ENCODE measurements around the gene PITRM1. TPM values are rescaled to one million over a fixed set of nuclear protein-coding genes. Genes with fewer than 3 reads are reported as not detected.

Gene PITRM1
- total RNA-seq, 2 experiments from 2014 or later: 34.6 to 40.3 TPM

DNA sequence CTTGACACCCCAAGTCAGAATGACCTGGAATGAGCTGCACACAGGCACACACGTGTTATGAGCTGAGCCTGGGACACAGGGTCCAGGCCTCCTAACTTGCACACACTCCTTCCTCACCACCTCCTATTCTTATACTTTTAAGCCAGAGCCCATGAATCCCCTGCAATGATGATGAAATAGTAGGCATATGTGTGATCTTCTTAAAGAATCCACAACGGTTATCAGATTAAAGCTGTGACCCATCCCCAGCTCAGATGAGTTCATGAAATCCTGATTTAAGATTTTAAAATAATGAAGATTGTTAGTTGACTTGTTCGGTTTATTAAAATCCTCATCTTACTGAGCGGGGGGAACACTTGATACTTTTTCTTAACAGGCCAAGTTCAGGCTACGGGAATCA, 38.6 kb downstream of the PITRM1 start:
- no peak for DNase-seq (ENCODE audit: low spot score)
- BruUV-seq (replicated peaks): no TSS peak
- POLR2A ChIA-PET: no interaction called here
- TF ChIP-seq, protein P1, sequence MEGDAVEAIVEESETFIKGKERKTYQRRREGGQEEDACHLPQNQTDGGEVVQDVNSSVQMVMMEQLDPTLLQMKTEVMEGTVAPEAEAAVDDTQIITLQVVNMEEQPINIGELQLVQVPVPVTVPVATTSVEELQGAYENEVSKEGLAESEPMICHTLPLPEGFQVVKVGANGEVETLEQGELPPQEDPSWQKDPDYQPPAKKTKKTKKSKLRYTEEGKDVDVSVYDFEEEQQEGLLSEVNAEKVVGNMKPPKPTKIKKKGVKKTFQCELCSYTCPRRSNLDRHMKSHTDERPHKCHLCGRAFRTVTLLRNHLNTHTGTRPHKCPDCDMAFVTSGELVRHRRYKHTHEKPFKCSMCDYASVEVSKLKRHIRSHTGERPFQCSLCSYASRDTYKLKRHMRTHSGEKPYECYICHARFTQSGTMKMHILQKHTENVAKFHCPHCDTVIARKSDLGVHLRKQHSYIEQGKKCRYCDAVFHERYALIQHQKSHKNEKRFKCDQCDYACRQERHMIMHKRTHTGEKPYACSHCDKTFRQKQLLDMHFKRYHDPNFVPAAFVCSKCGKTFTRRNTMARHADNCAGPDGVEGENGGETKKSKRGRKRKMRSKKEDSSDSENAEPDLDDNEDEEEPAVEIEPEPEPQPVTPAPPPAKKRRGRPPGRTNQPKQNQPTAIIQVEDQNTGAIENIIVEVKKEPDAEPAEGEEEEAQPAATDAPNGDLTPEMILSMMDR (conservative IDR thresholded peaks at IDR 0.05; ENCODE audit: low read length): no peak
- no peak for TF ChIP-seq EZH2phosphoT487 (IDR thresholded peaks at IDR 0.05; ENCODE audit: borderline replicate concordance, low read depth, low read length)
- Histone ChIP-seq H3K79me2 (ENCODE audit: insufficient read depth, low read depth, low read length) (no peaks in the 10 kb centered on the region), H3K4me3 (ENCODE audit: low read depth, low read length, poor library complexity, severe bottlenecking) (no peak overlapping the region), H3K4me2 (ENCODE audit: low read length) (no peak overlapping the region), H3K9me3 (ENCODE audit: low read length) (no peaks in the 10 kb centered on the region), H2AFZ (ENCODE audit: low read length) (no peak overlapping the region), H3K27ac (ENCODE audit: low read depth, low read length, poor library complexity, severe bottlenecking) (no peak overlapping the region), H3K4me1 (ENCODE audit: insufficient read depth, low read length, poor library complexity, severe bottlenecking) (no peaks in the 10 kb centered on the region), H3K36me3 (ENCODE audit: insufficient read depth, low read length) (peaks cover 96% of the 10 kb centered on the region), H4K20me1 (ENCODE audit: insufficient read depth, low read length) (peaks cover 4% of the 10 kb centered on the region; the same call in 1 of the 2 replicates), H3K9me2 (ENCODE audit: insufficient read depth, low read length) (no peaks in the 10 kb centered on the region)
- intact Hi-C loops (cut with micrococcal nuclease; ENCODE audit: unreplicated experiment): no loop called here
- CTCF ChIA-PET (ENCODE audit: unreplicated experiment): interaction anchor here (0.5 kb wide), 1 partner anchor 11 kb away, joined by 4 read pairs; no protein-coding TSS in a partner anchor

DNA sequence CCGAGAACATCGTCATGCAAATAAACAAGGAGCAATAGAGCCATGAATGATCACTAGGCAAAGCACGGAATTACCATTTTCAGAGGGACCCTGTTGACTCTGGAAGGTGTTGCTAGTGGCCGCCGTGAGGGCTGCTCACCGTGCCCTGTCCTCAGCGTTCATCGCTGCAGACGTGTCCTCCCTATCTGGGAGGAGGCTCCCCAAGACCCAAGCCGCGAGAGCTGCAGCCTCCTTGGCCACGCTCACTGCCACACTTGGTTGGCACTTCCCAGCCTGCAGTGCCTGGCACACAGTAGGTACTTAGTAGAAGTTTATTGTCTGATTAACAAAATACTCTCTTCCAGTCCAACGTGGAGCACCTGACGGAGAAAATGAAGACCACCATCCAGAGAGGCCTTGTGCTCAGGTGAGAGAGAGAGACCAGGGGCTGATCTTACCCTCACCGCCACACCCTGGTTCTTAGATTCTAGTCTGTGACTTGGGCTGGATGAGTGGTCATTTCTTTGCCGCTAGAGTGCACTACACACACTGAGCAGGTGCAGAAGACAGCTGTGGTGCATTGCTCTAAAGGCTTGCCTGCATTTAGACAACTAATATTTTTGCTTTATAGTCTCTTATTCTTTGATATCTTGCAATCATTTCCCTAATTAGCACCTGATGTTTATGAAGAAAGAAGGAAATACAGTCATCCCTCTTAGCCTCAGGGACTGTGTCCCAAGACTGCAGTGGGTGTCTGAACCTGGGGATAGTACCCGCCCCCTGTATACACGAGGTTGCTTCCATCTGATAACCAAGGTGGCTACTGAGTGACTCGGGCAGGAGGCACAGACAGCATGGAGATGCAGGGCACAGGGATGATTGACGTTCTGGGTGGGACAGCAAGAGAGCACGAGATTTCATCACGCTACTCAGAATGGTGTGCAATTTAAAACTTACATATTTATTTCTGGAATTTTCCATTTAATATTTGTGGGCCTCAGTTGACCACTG, 40.3 kb downstream of the PITRM1 start:
- ChIA-PET CTCF (ENCODE audit: unreplicated experiment) (no interaction called here), POLR2A (no interaction called here)
- Histone ChIP-seq H3K27ac (ENCODE audit: low read depth, low read length, poor library complexity, severe bottlenecking) (no peak overlapping the region), H3K4me1 (ENCODE audit: insufficient read depth, low read length, poor library complexity, severe bottlenecking) (no peaks in the 10 kb centered on the region), H3K9me3 (ENCODE audit: low read length) (no peaks in the 10 kb centered on the region), H3K4me3 (ENCODE audit: low read depth, low read length, poor library complexity, severe bottlenecking) (no peak overlapping the region), H3K79me2 (ENCODE audit: insufficient read depth, low read depth, low read length) (no peaks in the 10 kb centered on the region), H4K20me1 (ENCODE audit: insufficient read depth, low read length) (peaks cover 4% of the 10 kb centered on the region; the same call in 1 of the 2 replicates), H3K4me2 (ENCODE audit: low read length) (no peak overlapping the region), H2AFZ (ENCODE audit: low read length) (no peak overlapping the region), H3K36me3 (ENCODE audit: insufficient read depth, low read length) (peaks cover 96% of the 10 kb centered on the region), H3K9me2 (ENCODE audit: insufficient read depth, low read length) (no peaks in the 10 kb centered on the region)
- no peak for DNase-seq (ENCODE audit: low spot score)
- TF ChIP-seq EZH2phosphoT487 (IDR thresholded peaks at IDR 0.05; ENCODE audit: borderline replicate concordance, low read depth, low read length): no peak
- TF ChIP-seq, protein P1 (conservative IDR thresholded peaks at IDR 0.05; ENCODE audit: low read length): no peak
- intact Hi-C loops (cut with micrococcal nuclease; ENCODE audit: unreplicated experiment): no loop called here
- no TSS peak for BruUV-seq (replicated peaks)

DNA sequence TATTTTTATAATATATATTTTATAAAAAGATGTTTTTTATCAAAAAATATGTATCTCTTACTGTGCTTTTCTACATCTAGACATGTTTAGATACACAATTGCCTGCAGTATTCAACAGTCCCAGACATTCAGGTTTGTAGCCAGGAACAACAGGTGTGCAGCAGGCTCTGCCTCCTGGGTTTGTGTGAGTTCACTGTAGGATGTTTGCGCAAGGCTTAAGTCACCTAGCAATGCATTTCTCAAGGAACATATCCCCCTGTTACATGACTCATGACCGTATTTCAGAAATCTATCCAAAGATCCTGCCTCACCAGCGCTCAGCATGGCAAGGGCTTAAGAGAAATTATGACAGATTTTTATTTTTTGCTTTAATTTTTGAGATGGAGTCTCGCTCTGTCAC, 41.5 kb downstream of the PITRM1 start:
- TF ChIP-seq, protein P1 (conservative IDR thresholded peaks at IDR 0.05; ENCODE audit: low read length): no peak
- TF ChIP-seq EZH2phosphoT487 (IDR thresholded peaks at IDR 0.05; ENCODE audit: borderline replicate concordance, low read depth, low read length): no peak
- Histone ChIP-seq H3K4me2 (ENCODE audit: low read length) (no peak overlapping the region), H3K27ac (ENCODE audit: low read depth, low read length, poor library complexity, severe bottlenecking) (no peak overlapping the region), H4K20me1 (ENCODE audit: insufficient read depth, low read length) (peaks cover 4% of the 10 kb centered on the region; the same call in 1 of the 2 replicates), H3K4me1 (ENCODE audit: insufficient read depth, low read length, poor library complexity, severe bottlenecking) (no peaks in the 10 kb centered on the region), H3K9me2 (ENCODE audit: insufficient read depth, low read length) (no peaks in the 10 kb centered on the region), H2AFZ (ENCODE audit: low read length) (no peak overlapping the region), H3K79me2 (ENCODE audit: insufficient read depth, low read depth, low read length) (no peaks in the 10 kb centered on the region), H3K36me3 (ENCODE audit: insufficient read depth, low read length) (peaks cover 96% of the 10 kb centered on the region), H3K4me3 (ENCODE audit: low read depth, low read length, poor library complexity, severe bottlenecking) (no peak overlapping the region), H3K9me3 (ENCODE audit: low read length) (no peaks in the 10 kb centered on the region)
- intact Hi-C loops (cut with micrococcal nuclease; ENCODE audit: unreplicated experiment): no loop called here
- DNase-seq (ENCODE audit: low spot score): no peak
- POLR2A ChIA-PET: no interaction called here
- BruUV-seq (replicated peaks): no TSS peak
- CTCF ChIA-PET (ENCODE audit: unreplicated experiment): no interaction called here
